ENCODE results near the gene VWA8.
"Not testable (repeated sequence)": the region's sequence is repeated elsewhere in the genome, so short reads cannot be mapped to it uniquely, and the experiment has no call there.

The VWA8 gene

GRCh38 chr13:41756198-41756880 lies 204.6 kb downstream of the VWA8 start:
- peak; percentile 51 for DNase-seq (ENCODE audit: low read depth)
- TF ChIP-seq POLR2A (IDR thresholded peaks at IDR 0.05; ENCODE audit: extremely low read depth, insufficient read length) (no peak), MYC (IDR thresholded peaks at IDR 0.05; ENCODE audit: low read depth, low read length) (no peak), CTCF (IDR thresholded peaks at IDR 0.05; ENCODE audit: low read depth, low read length) (no peak)
- TF ChIP-seq, protein P1, sequence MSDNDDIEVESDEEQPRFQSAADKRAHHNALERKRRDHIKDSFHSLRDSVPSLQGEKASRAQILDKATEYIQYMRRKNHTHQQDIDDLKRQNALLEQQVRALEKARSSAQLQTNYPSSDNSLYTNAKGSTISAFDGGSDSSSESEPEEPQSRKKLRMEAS (IDR thresholded peaks at IDR 0.05; ENCODE audit: low read depth, low read length): no peak
- no peak overlapping the region for H3K4me3 ChIP-seq (ENCODE audit: low read depth, low read length)

DNA sequence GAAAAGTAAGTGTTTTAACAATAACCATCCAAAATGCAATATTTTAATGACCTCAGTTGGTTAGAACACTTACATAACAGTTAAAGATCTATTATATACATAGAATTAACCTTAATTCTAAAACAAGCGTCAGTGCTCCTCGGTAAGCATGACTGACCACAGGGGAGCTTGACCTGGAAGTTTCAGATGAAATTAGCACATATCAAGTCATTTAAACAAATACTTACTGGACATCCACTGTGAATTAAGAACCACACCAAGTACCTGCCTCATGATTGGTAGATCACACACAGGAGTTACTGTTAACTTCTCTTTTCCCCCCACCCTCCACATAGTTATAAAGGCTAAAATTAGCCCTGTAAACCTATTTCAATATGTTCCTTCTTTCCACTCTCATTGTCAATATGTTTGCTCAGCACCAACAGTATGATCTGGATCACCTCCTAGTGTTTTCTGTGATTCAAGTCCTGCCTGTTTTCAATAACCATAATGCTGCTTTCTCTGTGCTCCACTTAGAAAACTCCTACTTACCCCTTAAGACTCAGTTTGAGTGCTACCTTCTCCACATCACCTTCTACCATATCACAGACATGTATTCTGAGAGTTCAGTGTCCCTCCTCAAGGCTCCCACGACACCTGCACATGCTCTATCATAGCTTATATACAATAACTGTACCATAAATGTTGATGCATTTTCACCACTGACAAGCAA lies 209.0 kb downstream of the VWA8 start:
- H3K4me3 ChIP-seq (ENCODE audit: low read depth, low read length): no peak overlapping the region
- no peak for DNase-seq (ENCODE audit: low read depth)
- TF ChIP-seq CTCF (IDR thresholded peaks at IDR 0.05; ENCODE audit: low read depth, low read length) (no peak), POLR2A (IDR thresholded peaks at IDR 0.05; ENCODE audit: extremely low read depth, insufficient read length) (no peak), MYC (IDR thresholded peaks at IDR 0.05; ENCODE audit: low read depth, low read length) (no peak)
- TF ChIP-seq, protein P1 (IDR thresholded peaks at IDR 0.05; ENCODE audit: low read depth, low read length): no peak

GRCh38 chr13:41751277-41751676 lies 209.6 kb downstream of the VWA8 start:
- DNase-seq (ENCODE audit: low read depth): no peak
- TF ChIP-seq, protein P1 (IDR thresholded peaks at IDR 0.05; ENCODE audit: low read depth, low read length): no peak
- H3K4me3 ChIP-seq (ENCODE audit: low read depth, low read length): no peak overlapping the region

DNA sequence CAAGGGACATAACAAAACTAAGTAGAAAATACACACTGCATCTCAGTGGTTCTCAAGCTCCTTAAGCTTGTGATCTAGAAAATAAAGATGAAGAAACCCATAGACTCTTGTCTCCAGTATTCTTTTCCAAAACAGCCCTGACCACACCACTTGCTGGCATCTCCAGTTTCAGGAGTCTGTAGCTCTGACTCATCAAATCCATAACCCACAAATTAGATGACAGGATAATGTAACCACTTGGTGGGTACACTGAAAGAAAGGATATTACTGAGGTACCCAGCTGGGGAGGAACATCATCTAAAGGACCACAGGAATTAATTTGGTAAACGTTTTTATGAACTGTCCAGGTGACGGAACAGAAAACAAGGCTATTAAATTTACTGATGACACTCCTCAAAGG lies 214.7 kb downstream of the VWA8 start:
- H3K4me3 ChIP-seq (ENCODE audit: low read depth, low read length): no peak overlapping the region
- no peak for DNase-seq (ENCODE audit: low read depth)
- no peak for TF ChIP-seq CTCF (IDR thresholded peaks at IDR 0.05; ENCODE audit: low read depth, low read length)
- TF ChIP-seq, protein P1 (IDR thresholded peaks at IDR 0.05; ENCODE audit: low read depth, low read length): no peak
- no peak for TF ChIP-seq MYC (IDR thresholded peaks at IDR 0.05; ENCODE audit: low read depth, low read length)
- TF ChIP-seq POLR2A (IDR thresholded peaks at IDR 0.05; ENCODE audit: extremely low read depth, insufficient read length): no peak

DNA sequence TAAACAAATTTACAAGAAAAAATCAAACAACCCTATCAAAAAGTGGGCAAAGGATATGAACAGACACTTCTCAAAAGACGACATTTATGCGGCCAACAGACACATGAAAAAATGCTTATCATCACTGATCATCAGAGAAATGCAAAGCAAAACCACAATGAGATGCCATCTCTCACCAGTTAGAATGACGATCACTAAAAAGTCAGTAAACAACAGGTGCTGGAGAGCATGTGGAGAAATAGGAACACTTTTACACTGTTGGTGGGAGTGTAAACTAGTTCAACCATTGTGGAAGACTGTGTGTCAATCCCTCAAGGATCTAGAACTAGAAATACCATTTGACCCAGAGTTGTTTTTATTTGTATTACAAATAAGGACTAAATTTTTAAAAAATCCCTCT lies 215.4 kb downstream of the VWA8 start:
- not testable (repeated sequence) for DNase-seq (ENCODE audit: low read depth); H3K4me3 ChIP-seq (ENCODE audit: low read depth, low read length)

GRCh38 chr13:41742917-41743552 lies 217.9 kb downstream of the VWA8 start:
- DNase-seq (ENCODE audit: low read depth): no peak
- no peak overlapping the region for H3K4me3 ChIP-seq (ENCODE audit: low read depth, low read length)
- TF ChIP-seq CTCF (IDR thresholded peaks at IDR 0.05; ENCODE audit: low read depth, low read length) (no peak), MYC (IDR thresholded peaks at IDR 0.05; ENCODE audit: low read depth, low read length) (no peak), POLR2A (IDR thresholded peaks at IDR 0.05; ENCODE audit: extremely low read depth, insufficient read length) (no peak)
- TF ChIP-seq, protein P1 (IDR thresholded peaks at IDR 0.05; ENCODE audit: low read depth, low read length): no peak

Data from NB4 (cell line).